ENCODE data around the gene HOXC9.

DNA sequence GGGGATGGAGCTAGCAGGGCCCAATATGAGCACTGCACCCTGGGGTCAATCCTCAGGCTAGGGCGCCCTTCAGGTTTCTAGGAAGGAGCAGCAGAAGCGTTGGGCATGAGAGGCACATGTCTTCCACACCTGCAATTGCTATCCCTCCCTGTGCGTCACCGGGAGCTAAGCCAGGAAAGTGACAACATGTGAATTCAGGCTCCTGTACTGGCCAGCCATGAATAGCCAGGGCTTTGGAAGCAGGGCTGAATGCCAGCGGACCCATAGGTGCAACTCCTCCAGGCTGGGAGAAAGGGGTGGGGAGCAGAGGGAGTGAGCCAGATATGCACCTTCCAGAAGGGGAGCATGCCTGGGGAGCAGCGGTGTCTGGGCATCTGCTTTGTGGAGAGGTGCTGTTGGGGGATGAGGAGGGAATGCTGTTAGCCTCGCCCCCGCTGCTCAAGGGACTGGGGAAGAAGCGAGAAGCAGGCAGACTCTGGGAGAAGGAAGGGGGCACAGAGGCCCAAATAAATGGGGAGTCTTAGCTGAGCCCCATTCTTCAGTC is 39.0 kb downstream of the HOXC9 start:
- TF ChIP-seq, protein P1, sequence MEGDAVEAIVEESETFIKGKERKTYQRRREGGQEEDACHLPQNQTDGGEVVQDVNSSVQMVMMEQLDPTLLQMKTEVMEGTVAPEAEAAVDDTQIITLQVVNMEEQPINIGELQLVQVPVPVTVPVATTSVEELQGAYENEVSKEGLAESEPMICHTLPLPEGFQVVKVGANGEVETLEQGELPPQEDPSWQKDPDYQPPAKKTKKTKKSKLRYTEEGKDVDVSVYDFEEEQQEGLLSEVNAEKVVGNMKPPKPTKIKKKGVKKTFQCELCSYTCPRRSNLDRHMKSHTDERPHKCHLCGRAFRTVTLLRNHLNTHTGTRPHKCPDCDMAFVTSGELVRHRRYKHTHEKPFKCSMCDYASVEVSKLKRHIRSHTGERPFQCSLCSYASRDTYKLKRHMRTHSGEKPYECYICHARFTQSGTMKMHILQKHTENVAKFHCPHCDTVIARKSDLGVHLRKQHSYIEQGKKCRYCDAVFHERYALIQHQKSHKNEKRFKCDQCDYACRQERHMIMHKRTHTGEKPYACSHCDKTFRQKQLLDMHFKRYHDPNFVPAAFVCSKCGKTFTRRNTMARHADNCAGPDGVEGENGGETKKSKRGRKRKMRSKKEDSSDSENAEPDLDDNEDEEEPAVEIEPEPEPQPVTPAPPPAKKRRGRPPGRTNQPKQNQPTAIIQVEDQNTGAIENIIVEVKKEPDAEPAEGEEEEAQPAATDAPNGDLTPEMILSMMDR (IDR thresholded peaks at IDR 0.05; ENCODE audit: borderline replicate concordance, extremely low read depth, low read length, poor library complexity, severe bottlenecking) = no peak
- peak; percentile 35 for TF ChIP-seq EZH2 (IDR thresholded peaks at IDR 0.05; ENCODE audit: borderline replicate concordance, low read depth, low read length, severe bottlenecking)
